HepG2 (cell line): ENCODE results near the gene KPNB1. TPM values are rescaled to one million over a fixed set of nuclear protein-coding genes. Genes with fewer than 3 reads are reported as not detected.

ENCODE experiments used
- ARID2 ChIP-seq: sonication (generic); formaldehyde crosslinking; IDR thresholded peaks from 2 replicates; pipeline ENCODE4 v1.8.1; 2022; ENCODE audit warnings: mild to moderate bottlenecking, missing genetic modification reagents, borderline replicate concordance
- CEBPB ChIP-seq: IDR thresholded peaks from 2 replicates; pipeline ENCODE4 v1.6.1; 2011; ENCODE audit warnings: low read depth, low read length, improper control_type of control experiment, borderline replicate concordance
- CENPX ChIP-seq: sonication (generic); formaldehyde crosslinking; IDR thresholded peaks from 2 replicates; pipeline ENCODE4 v1.9.0; 2021; ENCODE audit warnings: mild to moderate bottlenecking, missing genetic modification reagents, moderate library complexity
- ELF4 ChIP-seq: sonication (generic); formaldehyde crosslinking; IDR thresholded peaks from 2 replicates; pipeline ENCODE4 v1.5.0; 2020; ENCODE audit warnings: missing genetic modification reagents, mild to moderate bottlenecking, moderate library complexity, borderline replicate concordance
- GFI1 ChIP-seq: sonication (generic); formaldehyde crosslinking; IDR thresholded peaks from 2 replicates; pipeline ENCODE4 v1.5.0; 2020; ENCODE audit warnings: missing genetic modification reagents, mild to moderate bottlenecking, borderline replicate concordance
- GLI4 ChIP-seq: sonication (generic); formaldehyde crosslinking; IDR thresholded peaks from 2 replicates; pipeline ENCODE4 v1.5.1; 2020; ENCODE audit warnings: missing genetic modification reagents, mild to moderate bottlenecking, moderate library complexity, borderline replicate concordance
- SIN3A ChIP-seq: IDR thresholded peaks from 2 replicates; pipeline ENCODE4 v1.6.1; 2011; ENCODE audit warnings: low read depth, mild to moderate bottlenecking, control low read depth, low read length, borderline replicate concordance
- SIN3B ChIP-seq: fragments of 150-350 bp; IDR thresholded peaks from 2 replicates; pipeline ENCODE4 v1.6.1; 2014; ENCODE audit warnings: low read length
- SOX13 ChIP-seq, 3 experiments: fragments of 450-650 bp in 1 of 3; sonication (generic) in 1 of 3; formaldehyde crosslinking in 1 of 3; IDR thresholded peaks in 2 of 3; conservative IDR thresholded peaks in 1 of 3; 2 replicates each; pipeline versions ENCODE4 v1.5.0 to v1.6.1; 2016 to 2020; ENCODE audit warnings: antibody characterized with exemption in 1 of 3, mild to moderate bottlenecking in 1 of 3, missing compliant biosample characterization in 1 of 3, missing genetic modification reagents in 1 of 3, moderate library complexity in 1 of 3
- TFE3 ChIP-seq: IDR thresholded peaks from 2 replicates; pipeline ENCODE4 v1.6.1; 2016
- ZHX1 ChIP-seq: sonication (generic); formaldehyde crosslinking; IDR thresholded peaks from 2 replicates; pipeline ENCODE4 v1.8.1; 2022; ENCODE audit warnings: low read depth, mild to moderate bottlenecking, missing genetic modification reagents
- ZMYM2 ChIP-seq: sonication (generic); formaldehyde crosslinking; IDR thresholded peaks from 2 replicates; pipeline ENCODE4 v1.8.0; 2022; ENCODE audit warnings: mild to moderate bottlenecking, missing genetic modification reagents
- ZNF552 ChIP-seq: sonication (generic); formaldehyde crosslinking; IDR thresholded peaks from 2 replicates; pipeline ENCODE4 v1.9.0; 2022; ENCODE audit warnings: missing genetic modification reagents, mild to moderate bottlenecking, borderline replicate concordance
- ZNF788 ChIP-seq: sonication (generic); formaldehyde crosslinking; IDR thresholded peaks from 2 replicates; pipeline ENCODE4 v1.5.0; 2020; ENCODE audit warnings: mild to moderate bottlenecking, missing genetic modification reagents, borderline replicate concordance
- ZNF816 ChIP-seq: sonication (generic); formaldehyde crosslinking; IDR thresholded peaks from 2 replicates; pipeline ENCODE4 v1.8.0; 2022; ENCODE audit warnings: missing genetic modification reagents, mild to moderate bottlenecking, borderline replicate concordance
- ZSCAN21 ChIP-seq: sonication (generic); formaldehyde crosslinking; IDR thresholded peaks from 2 replicates; pipeline ENCODE4 v1.8.0; 2022; ENCODE audit warnings: mild to moderate bottlenecking, missing genetic modification reagents, moderate library complexity, borderline replicate concordance
- ZSCAN5A ChIP-seq: sonication (generic); formaldehyde crosslinking; IDR thresholded peaks from 2 replicates; pipeline ENCODE4 v1.8.0; 2022; ENCODE audit warnings: mild to moderate bottlenecking, missing genetic modification reagents, borderline replicate concordance
- polyA plus RNA-seq, 8 experiments: library from polyadenylated mRNA; depleted of rRNA in 3 of 8; stranded (reverse) in 7 of 8; unstranded in 1 of 8; fragments of >200 nt; fragmentation: Illumina TruSeq in 4 of 8; extraction: Trizol in 4 of 8; gene quantifications; 2 replicates each; pipeline versions ENCODE4 v1.2.1 to v1.2.3, GENCODE V29; 2011 to 2016; ENCODE audit warnings: low read depth in 4 of 8, missing spikeins in 1 of 8, mixed read lengths in 1 of 8; ENCODE audit not compliant: insufficient read depth in 1 of 8
- total RNA-seq, 5 experiments: library from RNA; depleted of rRNA; stranded (reverse); fragments of >200 nt; fragmentation: Illumina TruSeq; extraction: Trizol; gene quantifications; 2 replicates each; pipeline ENCODE4 v1.2.3, GENCODE V29; 2016; ENCODE audit warnings: low read depth in 1 of 5

The KPNB1 gene
- total and polyA plus RNA-seq, 2 of the 13 experiments (the other 11 are each of a cell fraction or from before 2014, with no cell fraction given), result 164 to 424 TPM

GRCh38 chr17:47635734-47636133, 14.0 kb upstream of the KPNB1 start (continued):
- TF ChIP-seq TFE3 (no peak), SIN3B (no peak), GLI4 (CRISPR knock-in tag) (no peak), ZSCAN21 (CRISPR knock-in tag) (no peak), CENPX (CRISPR knock-in tag) (no peak), SIN3A (no peak), ZMYM2 (CRISPR knock-in tag) (no peak), ZNF788 (no peak), SOX13 (IDR thresholded peaks at IDR 0.05) (no peak), SOX13 (CRISPR knock-in tag; conservative IDR thresholded peaks at IDR 0.05 in 1 of 2, IDR thresholded peaks at IDR 0.05 in 1 of 2) (no peak), ARID2 (CRISPR knock-in tag) (no peak), ZNF816 (CRISPR knock-in tag) (no peak), GFI1 (CRISPR knock-in tag) (no peak), ZHX1 (CRISPR knock-in tag) (no peak), CEBPB (no peak), ZNF552 (CRISPR knock-in tag) (no peak), ELF4 (no peak), ZSCAN5A (CRISPR knock-in tag) (no peak)
